ENCODE data around the gene FYTTD1.

- TF ChIP-seq CTCF (IDR thresholded peaks at IDR 0.05) (no peak), POLR2AphosphoS5 (IDR thresholded peaks at IDR 0.05) (no peak), POLR2A (IDR thresholded peaks at IDR 0.05) (no peak)
Observed at GRCh38 chr3:197737319-197737649, 12.4 kb upstream of the FYTTD1 start.
